ENCODE measurements around the gene GBX1. TPM values are rescaled to one million over a fixed set of nuclear protein-coding genes. Genes with fewer than 3 reads are reported as not detected.

The GBX1 gene
- total RNA-seq, 1 experiment from 2014 or later, result not detected

- Histone ChIP-seq H2BK12ac (ENCODE audit: insufficient read length, low read depth, low read length) (no peak overlapping the region), H3K23ac (ENCODE audit: insufficient read length, low read depth, low read length) (no peak overlapping the region), H3K9ac (ENCODE audit: extremely low read depth, insufficient read length, low read length) (no peak overlapping the region), H2BK20ac (ENCODE audit: low read depth, low read length, poor library complexity, severe bottlenecking) (no peak overlapping the region), H3T11ph (ENCODE audit: low read length) (no peak overlapping the region), H2BK120ac (ENCODE audit: low read depth, low read length, poor library complexity, severe bottlenecking) (no peak overlapping the region), H2BK5ac (ENCODE audit: insufficient read length, low read length) (no peak overlapping the region), H3K56ac (ENCODE audit: insufficient read length, low read depth, low read length) (no peak overlapping the region), H4K20me1 (ENCODE audit: control insufficient read depth, insufficient read depth, insufficient read length) (no peaks in the 10 kb centered on the region), H3K27ac (ENCODE audit: insufficient read length, low read depth, low read length) (no peak overlapping the region), H3K4ac (ENCODE audit: low read depth, low read length) (no peak overlapping the region), H3K9me3 (ENCODE audit: control insufficient read depth, low read depth, low read length) (no peaks in the 10 kb centered on the region), H3K23me2 (ENCODE audit: insufficient read length, low read depth, low read length, poor library complexity, severe bottlenecking) (no peaks in the 10 kb centered on the region), H4K5ac (ENCODE audit: insufficient read length, low read depth, low read length) (no peak overlapping the region), H4K91ac (ENCODE audit: insufficient read length, low read depth, low read length) (no peak overlapping the region), H3K4me1 (ENCODE audit: insufficient read depth, low read length) (no peaks in the 10 kb centered on the region; the same call in 1 of the 2 replicates), H3K14ac (ENCODE audit: insufficient read depth, low read length) (no peak overlapping the region), H3K18ac (ENCODE audit: insufficient read length, low read depth, low read length) (no peak overlapping the region), H3K27me3 (ENCODE audit: insufficient read depth, low read length) (no peaks in the 10 kb centered on the region), H3K79me2 (ENCODE audit: insufficient read depth, low read length) (no peaks in the 10 kb centered on the region), H4K8ac (replicated peaks; ENCODE audit: insufficient read length, low read depth, low read length) (no peak overlapping the region), H3K4me2 (ENCODE audit: insufficient read depth, insufficient read length, low read length) (no peak overlapping the region), H3K79me1 (ENCODE audit: insufficient read depth, low read depth, low read length, poor library complexity, severe bottlenecking) (no peaks in the 10 kb centered on the region), H2BK15ac (ENCODE audit: low read depth, low read length) (no peak overlapping the region), H2AK5ac (ENCODE audit: insufficient read length, low read length) (no peak overlapping the region), H2AFZ (ENCODE audit: low read length) (no peak overlapping the region)
- Mint-ChIP-seq H3K27ac (peak overlapping the region in 2 of 3 experiments; percentile 2 to 62; a peak in 2 of 7 replicates), H3K9me3 (no peaks in the 10 kb centered on the region; a peak in 2 of 5 replicates), H3K27me3 (ENCODE audit: low read depth) (no peaks in the 10 kb centered on the region; the same call in 1 of the 2 replicates), H3K4me3 (peak overlapping the region in 1 of 2 experiments; percentile 0; a peak in 1 of 5 replicates), H3K36me3 (ENCODE audit: insufficient read depth in 1 of 3, low read depth in 3 of 3) (peaks cover 19 to 61% (median 23%) of the 10 kb centered on the region in 3 experiments; a peak in 6 of 7 replicates), H3K4me1 (peaks cover 32 to 56% of the 10 kb centered on the region in 2 experiments)
- no CpG with 5 or more reads among the region's 18 CpGs for WGBS (ENCODE audit: extremely low coverage, insufficient read length, low lambda C conversion rate)
- no peak for DNase-seq
- no peak for TF ChIP-seq CTCF (conservative IDR thresholded peaks at IDR 0.05)
These were observed 28.3 kb downstream of the GBX1 start for GRCh38 chr7:151139071-151139790.
